Activated T-cell treated with anti-CD3 and anti-CD28 coated beads, Interleukin-2, amount 50 U/mL, for 4 hours (primary cell): Measurements from ENCODE around the gene FAM81B. TPM values are rescaled to one million over a fixed set of nuclear protein-coding genes. Genes with fewer than 3 reads are reported as not detected.
A peak's percentile ranks its signal among the peaks of the same experiment; 100 is the strongest.
"Not testable (repeated sequence)": the region's sequence is repeated elsewhere in the genome, so short reads cannot be mapped to it uniquely, and the experiment has no call there.

ENCODE experiments used
- ATAC-seq, 2 donors: fragments of 200-7000 bp; cut with Tn5 transposase; one replicate each; pipeline ENCODE4 v1.10.0; 2021
- DNase-seq: peaks from one replicate; pipeline ENCODE4 v3.0.0-alpha.2; 2020
- H3K27me3 Mint-ChIP-seq: one replicate; pipeline ENCODE4 v1.8.0; 2021; ENCODE audit warnings: low read depth, mixed read lengths
- H3K36me3 Mint-ChIP-seq: one replicate; pipeline ENCODE4 v1.8.0; 2022; ENCODE audit warnings: mixed read lengths; ENCODE audit not compliant: insufficient read depth
- H3K4me1 Mint-ChIP-seq: one replicate; pipeline ENCODE4 v1.8.0; 2021; ENCODE audit warnings: low read depth, mixed read lengths
- H3K4me3 Mint-ChIP-seq: one replicate; pipeline ENCODE4 v1.8.0; 2021; ENCODE audit warnings: mild to moderate bottlenecking, moderate library complexity, mixed read lengths
- H3K9me3 Mint-ChIP-seq: one replicate; pipeline ENCODE4 v1.8.0; 2021; ENCODE audit warnings: mixed read lengths
- total RNA-seq, 3 donors: library from RNA; stranded (reverse); gene quantifications; one replicate each; pipeline ENCODE4 v1.2.1, GENCODE V29; 2021

FAM81B gene
- not detected for total RNA-seq

- Mint-ChIP-seq H3K4me3 (no peak within 1 kb of the TSS), H3K36me3 (no peaks in the 10 kb centered on the region), H3K9me3 (peaks cover 5% of the 10 kb centered on the region), H3K4me1 (no peaks in the 10 kb centered on the region), H3K27me3 (no peaks in the 10 kb centered on the region)
- no peak for DNase-seq
- no peak for ATAC-seq
Observed at GRCh38 chr5:95390812-95391492, at the start of gene FAM81B. Gene FAM81B (plus strand): TSS chr5:95391366. CDS start chr5:95391390, 24 bp downstream.

GRCh38 chr5:95341444-95341843, 49.7 kb upstream of the FAM81B start:
- not testable (repeated sequence) for H3K4me3 Mint-ChIP-seq, DNase-seq, H3K36me3 Mint-ChIP-seq, ATAC-seq, H3K4me1 Mint-ChIP-seq, H3K27me3 Mint-ChIP-seq, H3K9me3 Mint-ChIP-seq

- H3K27me3 Mint-ChIP-seq, result no peaks in the 10 kb centered on the region
- H3K4me3 Mint-ChIP-seq, result no peak overlapping the region
- no peaks in the 10 kb centered on the region for H3K36me3 Mint-ChIP-seq
- H3K9me3 Mint-ChIP-seq, result peaks cover 5% of the 10 kb centered on the region
- no peak for DNase-seq
- no peaks in the 10 kb centered on the region for H3K4me1 Mint-ChIP-seq
- ATAC-seq, result no peak
Observed at GRCh38 chr5:95347506-95348120, 43.6 kb upstream of the FAM81B start.

- no peak overlapping the region for H3K4me3 Mint-ChIP-seq
- no peaks in the 10 kb centered on the region for H3K4me1 Mint-ChIP-seq
- H3K27me3 Mint-ChIP-seq, result no peaks in the 10 kb centered on the region
- no peaks in the 10 kb centered on the region for H3K36me3 Mint-ChIP-seq
- DNase-seq (no peak), ATAC-seq (no peak)
- peaks cover 5% of the 10 kb centered on the region for H3K9me3 Mint-ChIP-seq
Observed at GRCh38 chr5:95350631-95351030, 40.5 kb upstream of the FAM81B start.

GRCh38 chr5:95352691-95353090, 38.5 kb upstream of the FAM81B start:
- ATAC-seq (no peak), DNase-seq (no peak)
- peaks cover 5% of the 10 kb centered on the region for H3K9me3 Mint-ChIP-seq
- no peak overlapping the region for H3K4me3 Mint-ChIP-seq
- no peaks in the 10 kb centered on the region for H3K36me3 Mint-ChIP-seq
- no peaks in the 10 kb centered on the region for H3K4me1 Mint-ChIP-seq
- no peaks in the 10 kb centered on the region for H3K27me3 Mint-ChIP-seq

- DNase-seq, result no peak
- Mint-ChIP-seq H3K4me3 (no peak overlapping the region), H3K36me3 (no peaks in the 10 kb centered on the region), H3K4me1 (no peaks in the 10 kb centered on the region), H3K27me3 (no peaks in the 10 kb centered on the region), H3K9me3 (peaks cover 7% of the 10 kb centered on the region)
- no peak for ATAC-seq
Observed at GRCh38 chr5:95358320-95358719, 32.8 kb upstream of the FAM81B start.

- ATAC-seq (no peak), DNase-seq (no peak)
- Mint-ChIP-seq H3K27me3 (no peaks in the 10 kb centered on the region), H3K9me3 (peaks cover 11% of the 10 kb centered on the region), H3K4me3 (no peak overlapping the region), H3K36me3 (no peaks in the 10 kb centered on the region), H3K4me1 (no peaks in the 10 kb centered on the region)
Observed at GRCh38 chr5:95358848-95359247, 32.3 kb upstream of the FAM81B start.

GRCh38 chr5:95360667-95361066, 30.5 kb upstream of the FAM81B start:
- H3K4me3 Mint-ChIP-seq, H3K27me3 Mint-ChIP-seq, ATAC-seq, DNase-seq, H3K36me3 Mint-ChIP-seq, H3K4me1 Mint-ChIP-seq: not testable (repeated sequence)
- peaks cover 25% of the 10 kb centered on the region for H3K9me3 Mint-ChIP-seq

GRCh38 chr5:95365302-95366095, 25.7 kb upstream of the FAM81B start:
- no peak for DNase-seq
- Mint-ChIP-seq H3K9me3 (peaks cover 25% of the 10 kb centered on the region), H3K4me3 (no peak overlapping the region), H3K4me1 (no peaks in the 10 kb centered on the region), H3K36me3 (no peaks in the 10 kb centered on the region), H3K27me3 (peaks cover 11% of the 10 kb centered on the region)
- no peak for ATAC-seq

- DNase-seq (no peak), ATAC-seq (no peak)
- H3K36me3 Mint-ChIP-seq, result no peaks in the 10 kb centered on the region
- peaks cover 5% of the 10 kb centered on the region for H3K9me3 Mint-ChIP-seq
- peaks cover 14% of the 10 kb centered on the region for H3K27me3 Mint-ChIP-seq
- no peaks in the 10 kb centered on the region for H3K4me1 Mint-ChIP-seq
- H3K4me3 Mint-ChIP-seq, result no peak overlapping the region
Observed at GRCh38 chr5:95369782-95370181, 21.4 kb upstream of the FAM81B start.

GRCh38 chr5:95374061-95374460, 17.1 kb upstream of the FAM81B start:
- no peaks in the 10 kb centered on the region for H3K4me1 Mint-ChIP-seq
- ATAC-seq (no peak), DNase-seq (no peak)
- H3K4me3 Mint-ChIP-seq, result no peak overlapping the region
- H3K36me3 Mint-ChIP-seq, result no peaks in the 10 kb centered on the region
- H3K9me3 Mint-ChIP-seq, result no peaks in the 10 kb centered on the region
- peaks cover 5% of the 10 kb centered on the region for H3K27me3 Mint-ChIP-seq

GRCh38 chr5:95375591-95375990, 15.6 kb upstream of the FAM81B start:
- DNase-seq, result no peak
- Mint-ChIP-seq H3K36me3 (no peaks in the 10 kb centered on the region), H3K27me3 (peaks cover 5% of the 10 kb centered on the region), H3K4me1 (peaks cover 8% of the 10 kb centered on the region), H3K4me3 (no peak overlapping the region), H3K9me3 (no peaks in the 10 kb centered on the region)
- ATAC-seq, result no peak

- DNase-seq (no peak), ATAC-seq (no peak)
- H3K4me1 Mint-ChIP-seq, result peaks cover 9% of the 10 kb centered on the region
- H3K9me3 Mint-ChIP-seq, result no peaks in the 10 kb centered on the region
- H3K36me3 Mint-ChIP-seq, result no peaks in the 10 kb centered on the region
- H3K4me3 Mint-ChIP-seq, result no peak overlapping the region
- H3K27me3 Mint-ChIP-seq, result peaks cover 2% of the 10 kb centered on the region
Observed at GRCh38 chr5:95379133-95379532, 12.0 kb upstream of the FAM81B start.

- H3K4me1 Mint-ChIP-seq, result peaks cover 9% of the 10 kb centered on the region
- no peak for DNase-seq
- ATAC-seq, result peak in 1 of 2 donors; percentile 23
- H3K27me3 Mint-ChIP-seq, result peaks cover 2% of the 10 kb centered on the region
- no peaks in the 10 kb centered on the region for H3K36me3 Mint-ChIP-seq
- H3K4me3 Mint-ChIP-seq, result no peak overlapping the region
- no peaks in the 10 kb centered on the region for H3K9me3 Mint-ChIP-seq
Observed at GRCh38 chr5:95380103-95380628, 11.0 kb upstream of the FAM81B start.
